ENCODE data around the gene RAF1. TPM values are rescaled to one million over a fixed set of nuclear protein-coding genes. Genes with fewer than 3 reads are reported as not detected.
A peak's percentile ranks its signal among the peaks of the same experiment; 100 is the strongest.

The RAF1 gene
- total and polyA plus RNA-seq, 2 of the 13 experiments (the other 11 are each of a cell fraction or from before 2014, with no cell fraction given) = 72.2 to 91.4 TPM

DNA sequence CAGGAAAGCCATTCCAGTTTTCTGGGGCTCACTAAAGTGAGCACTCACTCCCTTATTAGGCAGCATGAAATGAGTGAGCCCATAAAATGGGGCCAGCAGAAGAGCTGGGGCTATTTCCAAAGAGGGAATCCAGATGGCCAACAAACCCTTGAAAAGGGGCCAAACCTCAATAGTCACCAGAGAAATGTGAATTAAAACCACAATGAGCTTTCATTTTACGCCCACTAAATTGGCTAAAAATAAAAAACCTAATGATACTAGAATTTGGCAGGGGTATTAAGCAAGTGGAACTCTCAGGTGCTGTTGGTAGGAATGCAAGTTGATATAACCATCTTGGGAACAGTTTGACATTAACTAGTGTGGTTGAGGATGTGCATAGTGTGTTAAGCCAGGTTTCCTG, 42.1 kb upstream of the RAF1 start:
- in situ Hi-C loops (cut with HindIII; ENCODE audit: extremely low pct_ligation_motif_present, low pct_unique_long_range_greater_than_20kb) = no loop called here
- Histone ChIP-seq H3K79me2 (ENCODE audit: insufficient read depth, low read length) (no peaks in the 10 kb centered on the region), H3K9me3 (ENCODE audit: low read length) (no peaks in the 10 kb centered on the region), H4K20me1 (ENCODE audit: insufficient read depth, low read length) (no peaks in the 10 kb centered on the region), H3K9ac (ENCODE audit: insufficient read depth, low read depth, low read length) (no peak overlapping the region), H2AFZ (ENCODE audit: low read length) (no peak overlapping the region), H3K4me1 (ENCODE audit: insufficient read depth, low read length) (peaks cover 20% of the 10 kb centered on the region; the same call in 1 of the 2 replicates), H3K27ac (ENCODE audit: extremely low read length, insufficient read depth, low read length) (no peak overlapping the region), H3K27me3 (ENCODE audit: control insufficient read depth in 1 of 2, insufficient read depth in 2 of 2, low read length in 2 of 2) (peaks cover 0 to 3% of the 10 kb centered on the region in 2 experiments; a peak in 1 of 5 replicates), H3K4me2 (ENCODE audit: low read depth, low read length) (no peak overlapping the region), H3K4me3 (replicated peaks in 1 of 3; ENCODE audit: insufficient read depth in 1 of 3, low read depth in 2 of 3, low read length in 3 of 3) (no peak overlapping the region), H3K36me3 (replicated peaks in 1 of 2; ENCODE audit: control insufficient read depth in 1 of 2, insufficient read depth in 2 of 2, low read length in 2 of 2) (no peaks in the 10 kb centered on the region)
- WGBS (ENCODE audit: low lambda C conversion rate) = 86% methylated on average over 1 of the region's 1 CpG
- DNase-seq (ENCODE audit: low spot score) (no peak), FAIRE-seq (no peak), ATAC-seq (no peak)
- ChIA-PET CTCF (ENCODE audit: low intra/inter-chr PET ratio, low total read pairs) (interaction anchor here (1.5 kb wide), 1 partner anchor 14 kb away, joined by 6 read pairs; no protein-coding TSS in a partner anchor), POLR2A (no interaction called here)
- BruUV-seq (replicated peaks) = no TSS peak
- intact Hi-C loops (cut with micrococcal nuclease; ENCODE audit: unreplicated experiment) = loop anchor here (1.0 to 2.0 kb wide), 2 partner anchors 15 to 101 kb away; no protein-coding TSS in a partner anchor
- TF ChIP-seq NR2F6 (IDR thresholded peaks at IDR 0.05) (no peak), NR2F6 (CRISPR knock-in tag; IDR thresholded peaks at IDR 0.05) (no peak), FLYWCH1 (CRISPR knock-in tag; IDR thresholded peaks at IDR 0.05) (no peak), NR2C2 (CRISPR knock-in tag; IDR thresholded peaks at IDR 0.05; ENCODE audit: borderline replicate concordance) (no peak), ZNF30 (CRISPR knock-in tag; IDR thresholded peaks at IDR 0.05) (no peak), KDM3A (CRISPR knock-in tag; IDR thresholded peaks at IDR 0.05; ENCODE audit: low read depth) (no peak)
- TF ChIP-seq, protein P1, sequence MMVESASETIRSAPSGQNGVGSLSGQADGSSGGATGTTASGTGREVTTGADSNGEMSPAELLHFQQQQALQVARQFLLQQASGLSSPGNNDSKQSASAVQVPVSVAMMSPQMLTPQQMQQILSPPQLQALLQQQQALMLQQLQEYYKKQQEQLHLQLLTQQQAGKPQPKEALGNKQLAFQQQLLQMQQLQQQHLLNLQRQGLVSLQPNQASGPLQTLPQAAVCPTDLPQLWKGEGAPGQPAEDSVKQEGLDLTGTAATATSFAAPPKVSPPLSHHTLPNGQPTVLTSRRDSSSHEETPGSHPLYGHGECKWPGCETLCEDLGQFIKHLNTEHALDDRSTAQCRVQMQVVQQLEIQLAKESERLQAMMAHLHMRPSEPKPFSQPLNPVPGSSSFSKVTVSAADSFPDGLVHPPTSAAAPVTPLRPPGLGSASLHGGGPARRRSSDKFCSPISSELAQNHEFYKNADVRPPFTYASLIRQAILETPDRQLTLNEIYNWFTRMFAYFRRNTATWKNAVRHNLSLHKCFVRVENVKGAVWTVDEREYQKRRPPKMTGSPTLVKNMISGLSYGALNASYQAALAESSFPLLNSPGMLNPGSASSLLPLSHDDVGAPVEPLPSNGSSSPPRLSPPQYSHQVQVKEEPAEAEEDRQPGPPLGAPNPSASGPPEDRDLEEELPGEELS (CRISPR knock-in tag; IDR thresholded peaks at IDR 0.05) = no peak

DNA sequence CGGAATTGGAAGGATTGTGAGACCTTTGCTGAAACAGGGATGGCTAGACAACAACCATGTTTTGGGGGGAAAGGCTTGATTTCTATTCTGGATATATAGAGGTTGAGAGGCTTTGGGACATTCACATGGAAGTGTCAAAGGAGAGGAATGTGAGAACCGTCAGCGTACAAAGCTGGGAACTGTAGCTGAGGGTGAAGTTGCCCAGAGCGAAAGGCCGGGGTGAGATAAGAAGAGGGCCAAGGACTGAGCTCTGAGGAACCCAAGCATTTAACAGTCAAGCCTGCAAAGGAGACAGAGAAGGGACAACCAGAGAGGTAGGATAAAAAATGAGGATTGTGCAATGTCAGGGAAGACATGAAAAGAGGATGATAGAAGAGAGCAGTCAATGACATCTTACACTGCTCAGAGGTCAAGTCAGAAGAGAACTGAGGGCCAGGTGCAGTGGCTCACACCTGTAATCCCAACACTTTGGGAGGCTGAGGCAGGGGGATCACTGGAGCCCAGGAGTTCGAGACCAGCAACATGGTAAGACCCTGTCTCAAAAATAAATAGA, 41.5 kb upstream of the RAF1 start:
- 51% methylated on average over 6 of the region's 6 CpGs for WGBS (ENCODE audit: low lambda C conversion rate)
- H3K79me2 ChIP-seq (ENCODE audit: insufficient read depth, low read length) = no peaks in the 10 kb centered on the region
- peaks cover 20% of the 10 kb centered on the region; the same call in 1 of the 2 replicates for H3K4me1 ChIP-seq (ENCODE audit: insufficient read depth, low read length)
- CTCF ChIA-PET (ENCODE audit: low intra/inter-chr PET ratio, low total read pairs) = no interaction called here
- no peak overlapping the region for H2AFZ ChIP-seq (ENCODE audit: low read length)
- POLR2A ChIA-PET = no interaction called here
- intact Hi-C loops (cut with micrococcal nuclease; ENCODE audit: unreplicated experiment) = no loop called here
- no peaks in the 10 kb centered on the region for H4K20me1 ChIP-seq (ENCODE audit: insufficient read depth, low read length)
- H3K9me3 ChIP-seq (ENCODE audit: low read length) = no peaks in the 10 kb centered on the region
- peaks cover 0 to 5% of the 10 kb centered on the region in 2 experiments; a peak in 1 of 5 replicates for H3K27me3 ChIP-seq (ENCODE audit: control insufficient read depth in 1 of 2, insufficient read depth in 2 of 2, low read length in 2 of 2)
- no peak overlapping the region for H3K4me3 ChIP-seq (replicated peaks in 1 of 3; ENCODE audit: insufficient read depth in 1 of 3, low read depth in 2 of 3, low read length in 3 of 3)
- BruUV-seq (replicated peaks) = no TSS peak
- no peak overlapping the region for H3K9ac ChIP-seq (ENCODE audit: insufficient read depth, low read depth, low read length)
- H3K36me3 ChIP-seq (replicated peaks in 1 of 2; ENCODE audit: control insufficient read depth in 1 of 2, insufficient read depth in 2 of 2, low read length in 2 of 2) = no peaks in the 10 kb centered on the region
- in situ Hi-C loops (cut with HindIII; ENCODE audit: extremely low pct_ligation_motif_present, low pct_unique_long_range_greater_than_20kb) = no loop called here
- TF ChIP-seq ZNF670 (CRISPR knock-in tag; IDR thresholded peaks at IDR 0.05; ENCODE audit: borderline replicate concordance) (no peak), CEBPB (IDR thresholded peaks at IDR 0.05; ENCODE audit: borderline replicate concordance, low read depth, low read length) (peak; percentile 48; the same call in 1 of the 2 replicates)
- FAIRE-seq = no peak
- H3K27ac ChIP-seq (ENCODE audit: extremely low read length, insufficient read depth, low read length) = no peak overlapping the region
- ATAC-seq = no peak
- H3K4me2 ChIP-seq (ENCODE audit: low read depth, low read length) = no peak overlapping the region
- DNase-seq (ENCODE audit: low spot score) = no peak
